ENCODE measurements around the gene DUSP5. TPM values are rescaled to one million over a fixed set of nuclear protein-coding genes. Genes with fewer than 3 reads are reported as not detected.

The DUSP5 gene
- total RNA-seq, 1 experiment from 2014 or later, result 39.7 TPM

DNA sequence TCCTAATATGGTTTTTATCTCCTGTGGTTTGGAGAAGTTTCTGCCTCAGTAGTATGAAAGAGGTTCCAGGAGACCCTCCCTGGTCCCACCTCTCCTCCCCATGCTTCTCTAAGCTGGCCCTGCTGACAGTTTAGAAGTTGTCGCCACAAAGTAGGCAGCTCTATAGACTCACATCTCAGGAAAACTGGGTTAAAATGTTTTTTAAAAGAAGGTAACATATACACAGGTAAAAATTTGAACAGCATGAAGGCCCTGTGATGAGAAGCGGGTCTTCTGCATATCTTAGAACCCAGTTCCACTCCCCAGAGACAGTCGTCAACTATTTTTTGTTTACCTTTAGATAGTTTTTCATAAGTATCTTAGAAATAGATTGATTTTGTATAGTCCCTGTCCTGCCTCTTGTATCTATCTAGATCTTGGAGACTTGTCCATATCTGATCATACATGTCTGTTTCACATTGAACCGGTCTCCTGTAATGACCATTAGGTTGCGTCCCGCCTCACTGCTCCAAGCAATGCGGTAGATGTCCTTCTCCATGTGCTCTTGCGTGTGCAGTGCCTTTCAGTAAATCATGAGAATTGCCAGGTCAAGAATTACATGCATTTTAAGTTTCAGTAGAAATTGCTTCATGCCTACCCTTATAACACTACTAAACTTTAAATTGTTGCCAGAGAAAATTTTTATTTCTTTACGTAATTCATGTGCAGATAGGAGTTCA lies 2.2 kb downstream of the DUSP5 start:
- no peak for DNase-seq (ENCODE audit: low read depth)

DNA sequence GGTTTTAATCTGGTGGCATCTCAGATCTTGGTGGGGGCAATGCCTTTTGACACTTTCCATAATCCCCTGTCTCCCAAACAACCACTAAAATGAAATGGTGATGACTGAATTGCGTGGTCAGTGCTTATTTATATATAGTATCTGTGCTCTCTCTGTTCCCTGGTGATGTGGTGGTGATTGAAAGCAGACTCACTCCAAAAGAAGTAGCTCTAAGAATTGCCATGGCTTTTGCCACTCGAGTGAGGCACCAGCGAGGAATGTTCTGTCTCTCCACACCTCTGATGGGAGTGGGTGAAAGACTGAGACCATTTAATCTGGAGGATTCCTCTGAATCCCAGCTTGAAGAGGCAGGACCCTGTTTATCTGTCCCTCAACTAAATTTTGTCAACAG lies 2.8 kb downstream of the DUSP5 start:
- peak; percentile 86 for DNase-seq (ENCODE audit: low read depth)

DNA sequence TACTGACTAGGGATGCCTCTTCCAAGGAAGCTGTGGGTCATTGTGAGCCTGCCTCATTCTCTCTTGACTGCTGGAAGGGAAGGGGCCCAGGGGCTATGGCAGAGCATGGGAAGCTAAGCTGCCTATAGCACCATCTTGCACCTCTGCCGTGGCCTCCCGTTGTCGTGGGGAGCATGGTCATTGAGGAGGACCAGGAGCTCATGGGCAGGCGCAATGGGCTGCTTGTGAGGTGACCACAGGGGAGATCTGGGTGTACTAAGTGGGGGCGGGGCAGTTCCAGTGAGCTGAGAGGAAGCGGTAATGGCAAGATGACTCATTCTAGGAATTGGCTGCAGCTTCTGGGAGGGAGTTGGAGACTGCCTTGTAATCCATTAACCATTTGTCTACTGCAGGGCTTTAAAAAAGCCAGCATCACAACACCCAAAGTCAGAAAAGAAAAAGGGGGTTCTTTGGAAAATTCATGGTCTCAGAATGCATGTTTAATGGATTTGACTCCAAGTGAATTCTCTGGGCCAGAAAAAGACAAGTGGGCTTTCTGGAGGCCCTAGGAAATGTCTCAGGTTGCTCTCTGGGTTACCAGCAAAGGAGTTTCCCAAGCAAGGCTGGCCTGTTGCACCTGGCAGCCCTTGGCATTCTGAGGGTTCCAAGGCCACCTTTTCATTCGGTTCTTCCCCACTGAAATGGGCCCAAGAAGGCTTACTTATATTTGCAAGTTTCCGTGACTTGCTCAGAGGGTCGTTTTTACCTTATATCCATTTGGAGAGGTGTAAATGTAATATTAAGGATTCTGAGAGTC lies 3.6 kb downstream of the DUSP5 start:
- peak; percentile 97 for DNase-seq (ENCODE audit: low read depth)

DNA sequence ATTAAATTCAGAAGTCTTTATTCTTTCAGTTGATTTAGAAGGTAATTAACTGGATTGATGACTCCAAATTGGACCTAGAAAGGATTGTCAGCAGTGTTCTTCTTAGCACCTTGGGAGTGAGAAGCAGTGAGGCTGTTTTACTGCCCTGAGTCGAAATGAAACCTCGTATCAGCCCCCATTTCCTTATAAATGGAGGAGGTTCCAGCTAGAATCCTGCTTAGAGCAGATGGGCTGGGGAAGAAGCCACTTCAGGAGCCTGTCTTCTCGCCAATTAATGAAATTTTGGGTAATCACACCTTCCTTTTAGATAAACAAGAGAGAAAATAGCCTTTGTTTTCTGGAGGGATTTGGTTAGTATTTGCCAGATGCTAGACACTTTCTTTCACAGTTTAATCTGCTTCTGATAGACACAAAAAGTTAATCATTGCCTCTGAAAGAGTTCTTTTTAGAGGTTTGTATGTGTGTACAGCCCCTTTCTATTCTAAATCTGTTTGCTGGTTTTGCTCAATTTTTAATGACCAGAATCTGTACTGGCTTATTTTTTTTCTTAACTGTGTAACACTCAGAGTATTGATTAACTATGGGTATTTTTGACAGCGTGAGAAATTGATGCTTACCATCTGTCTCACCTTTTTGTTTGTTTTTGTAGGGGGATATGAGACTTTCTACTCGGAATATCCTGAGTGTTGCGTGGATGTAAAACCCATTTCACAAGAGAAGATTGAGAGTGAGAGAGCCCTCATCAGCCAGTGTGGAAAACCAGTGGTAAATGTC lies 4.6 kb downstream of the DUSP5 start:
- DNase-seq (ENCODE audit: low read depth), result no peak

DNA sequence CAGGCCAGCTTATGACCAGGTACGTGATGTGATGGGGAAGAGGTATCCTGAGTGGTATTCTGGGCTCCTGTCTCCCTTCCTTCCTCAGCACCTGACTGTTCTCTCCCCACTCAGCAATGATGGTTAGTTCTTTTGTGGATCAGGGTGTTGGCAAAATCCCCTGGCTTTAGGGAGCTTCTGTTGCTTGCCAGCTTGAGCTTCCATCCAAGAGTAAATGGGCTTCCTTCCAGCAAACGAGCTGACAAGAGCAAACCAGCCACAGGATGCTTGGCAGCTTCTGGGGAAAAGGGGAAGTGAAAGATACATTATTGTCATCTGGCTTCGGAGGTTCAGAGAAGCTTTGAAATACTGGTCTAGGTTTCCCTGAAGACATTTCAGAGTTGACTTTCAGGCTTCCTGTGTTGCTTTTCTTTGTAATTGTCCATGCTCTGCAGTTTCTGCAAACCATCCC lies 5.2 kb downstream of the DUSP5 start:
- peak; percentile 63 for DNase-seq (ENCODE audit: low read depth)

DNA sequence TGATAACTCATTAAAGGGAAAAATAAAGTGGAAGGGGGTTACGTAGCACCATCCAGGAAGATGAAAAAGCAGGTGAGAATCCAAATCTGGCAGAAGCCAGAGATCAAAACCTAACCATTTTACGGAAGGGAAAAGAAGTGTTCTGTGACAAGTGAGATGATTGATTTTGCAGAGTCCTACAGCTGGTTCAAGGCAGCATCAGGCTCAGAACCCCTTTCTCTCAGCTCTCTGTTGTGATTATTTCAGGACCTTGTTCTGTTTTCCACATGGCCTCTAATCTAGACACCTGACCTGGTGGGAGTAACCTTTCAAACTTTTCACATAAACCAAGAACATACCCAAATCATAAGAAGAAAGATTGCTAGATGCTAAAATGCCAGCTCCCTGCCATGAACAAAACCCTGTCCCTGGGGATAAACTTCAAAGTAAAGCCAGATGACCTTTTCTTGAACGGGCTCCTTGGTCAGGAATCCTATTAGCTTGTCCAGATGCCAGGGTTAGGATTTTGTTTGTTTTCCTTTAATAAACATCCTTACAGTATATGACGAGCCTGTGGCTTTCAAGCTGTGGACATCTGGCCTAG lies 5.9 kb downstream of the DUSP5 start:
- DNase-seq (ENCODE audit: low read depth), result no peak

DNA sequence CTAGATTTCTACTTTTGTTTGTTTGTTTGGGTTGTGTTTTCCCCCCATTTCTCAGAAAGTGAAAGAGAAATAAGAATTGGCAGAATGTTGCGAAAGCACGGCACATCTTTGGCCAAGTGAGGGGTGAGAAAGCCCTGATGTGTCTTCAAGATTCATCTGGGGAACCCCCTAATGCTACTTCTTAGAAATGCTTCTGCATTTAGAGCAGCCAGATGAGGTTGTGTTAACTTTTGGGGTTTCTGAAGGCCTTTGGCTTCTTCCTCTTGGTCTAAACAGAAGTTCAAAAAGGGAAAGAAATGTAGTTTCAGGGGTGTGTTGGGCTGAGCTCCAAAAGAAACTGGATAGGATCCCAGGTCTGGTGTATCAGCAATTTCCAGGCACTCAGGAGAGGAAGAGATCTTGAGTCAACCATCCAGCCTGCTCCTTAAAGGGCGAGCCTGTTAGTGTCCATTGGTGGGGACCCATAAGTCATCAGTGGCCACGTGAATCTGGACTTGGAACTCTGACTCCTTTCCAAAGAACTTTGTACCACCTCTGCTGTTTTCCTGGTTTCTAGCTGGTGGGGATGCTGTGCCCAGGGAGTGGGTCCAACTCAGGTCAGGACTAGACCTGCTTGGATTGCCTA lies 6.5 kb downstream of the DUSP5 start:
- DNase-seq (ENCODE audit: low read depth), result peak; percentile 50

DNA sequence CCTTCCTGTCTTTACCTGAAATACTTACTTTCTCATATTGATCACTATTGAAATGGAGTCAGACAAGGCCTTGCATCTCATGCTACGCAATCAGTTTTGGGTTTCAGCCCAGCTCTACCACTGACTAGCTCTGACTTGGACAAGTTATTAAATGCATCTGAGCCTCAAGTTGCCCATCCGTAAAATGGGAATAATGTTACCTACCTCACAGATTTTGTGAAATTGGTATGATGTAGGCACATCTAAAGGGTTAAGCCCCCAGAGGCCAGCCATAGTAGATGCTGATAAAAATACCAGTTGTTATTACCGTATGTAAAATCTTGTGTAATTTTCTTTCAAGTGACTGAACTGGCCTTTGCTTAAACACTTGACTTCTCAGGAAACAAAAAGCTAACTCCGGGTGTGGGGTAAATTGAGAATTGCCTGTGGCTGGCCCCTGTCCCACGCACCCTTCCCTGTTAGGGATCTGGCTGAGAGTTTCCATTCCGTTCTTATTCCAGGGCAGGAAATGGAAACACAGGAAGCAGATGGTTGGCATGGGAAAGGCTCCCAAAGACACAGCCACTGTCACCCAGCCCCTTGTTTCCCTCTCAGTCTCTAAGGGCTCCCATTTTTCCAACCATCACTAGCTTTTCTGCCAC lies 7.5 kb downstream of the DUSP5 start:
- no peak for DNase-seq (ENCODE audit: low read depth)

DNA sequence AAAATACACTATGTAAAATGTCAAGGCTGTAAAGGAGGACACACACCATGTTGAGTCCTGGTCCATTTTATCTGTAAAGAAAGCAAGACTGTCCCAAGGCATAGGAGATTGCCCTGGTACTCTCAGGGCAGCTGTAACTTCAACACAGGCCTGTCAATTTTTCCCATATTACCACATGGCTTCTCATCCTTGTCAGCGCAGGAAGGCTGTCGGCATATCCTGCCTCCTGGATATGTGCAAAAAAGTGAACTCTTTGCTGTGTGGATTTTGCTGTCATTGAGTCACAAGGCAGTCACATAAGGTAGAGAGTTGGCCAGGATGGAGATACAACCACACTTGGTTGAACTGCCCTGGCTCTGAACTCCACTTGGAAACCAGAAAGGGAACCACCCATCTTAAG lies 8.7 kb downstream of the DUSP5 start:
- DNase-seq (ENCODE audit: low read depth), result no peak

DNA sequence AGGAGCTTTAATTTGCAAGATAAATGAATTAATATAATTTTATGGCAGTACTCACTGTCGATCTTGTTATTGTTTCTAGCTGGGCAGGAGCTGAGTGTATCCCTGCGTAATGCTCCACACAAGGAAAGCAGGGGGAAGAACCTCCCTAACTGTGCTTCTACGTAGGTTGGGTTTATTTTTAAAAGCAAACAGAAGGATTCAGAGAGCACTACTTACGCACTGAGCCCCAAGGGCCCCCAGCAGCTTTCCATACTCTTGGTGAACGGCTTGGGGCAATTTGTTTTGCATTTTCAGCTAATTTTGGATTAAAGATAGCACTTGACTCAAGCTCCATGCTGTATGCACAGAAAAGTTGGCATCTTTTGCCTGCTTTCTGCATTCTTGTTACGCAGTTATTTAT lies 9.6 kb downstream of the DUSP5 start:
- no peak for DNase-seq (ENCODE audit: low read depth)

DNA sequence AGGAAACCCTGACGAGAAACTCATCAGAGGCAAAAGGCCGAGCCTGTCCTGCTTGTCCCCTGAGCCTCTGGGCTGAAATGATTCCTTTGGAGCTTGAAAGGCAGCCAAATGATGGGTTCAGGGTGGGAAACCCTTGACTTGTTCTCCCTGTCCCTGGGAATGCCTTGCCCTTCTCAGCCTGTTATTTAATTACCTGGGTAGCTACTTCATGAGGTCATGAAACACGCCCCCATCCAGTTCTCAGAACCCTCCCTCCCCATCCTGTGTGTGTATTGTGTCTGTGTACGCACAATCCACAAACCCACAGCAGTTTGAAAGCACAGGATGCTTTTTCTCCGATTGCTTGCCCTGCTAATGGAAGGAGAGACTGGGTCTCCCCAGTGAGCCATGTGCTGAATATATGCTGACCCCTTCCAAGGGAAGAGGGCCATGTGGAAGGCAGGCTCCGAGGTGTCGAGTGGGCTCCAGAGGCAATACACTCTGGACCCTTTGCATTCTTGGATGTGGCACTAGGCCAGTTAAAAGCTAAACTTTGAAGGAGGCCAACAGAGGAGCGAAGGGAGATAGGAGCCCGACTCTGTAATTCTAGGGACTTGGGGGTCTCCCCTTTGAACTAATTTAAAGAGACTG lies 10.6 kb downstream of the DUSP5 start:
- no peak for DNase-seq (ENCODE audit: low read depth)

DNA sequence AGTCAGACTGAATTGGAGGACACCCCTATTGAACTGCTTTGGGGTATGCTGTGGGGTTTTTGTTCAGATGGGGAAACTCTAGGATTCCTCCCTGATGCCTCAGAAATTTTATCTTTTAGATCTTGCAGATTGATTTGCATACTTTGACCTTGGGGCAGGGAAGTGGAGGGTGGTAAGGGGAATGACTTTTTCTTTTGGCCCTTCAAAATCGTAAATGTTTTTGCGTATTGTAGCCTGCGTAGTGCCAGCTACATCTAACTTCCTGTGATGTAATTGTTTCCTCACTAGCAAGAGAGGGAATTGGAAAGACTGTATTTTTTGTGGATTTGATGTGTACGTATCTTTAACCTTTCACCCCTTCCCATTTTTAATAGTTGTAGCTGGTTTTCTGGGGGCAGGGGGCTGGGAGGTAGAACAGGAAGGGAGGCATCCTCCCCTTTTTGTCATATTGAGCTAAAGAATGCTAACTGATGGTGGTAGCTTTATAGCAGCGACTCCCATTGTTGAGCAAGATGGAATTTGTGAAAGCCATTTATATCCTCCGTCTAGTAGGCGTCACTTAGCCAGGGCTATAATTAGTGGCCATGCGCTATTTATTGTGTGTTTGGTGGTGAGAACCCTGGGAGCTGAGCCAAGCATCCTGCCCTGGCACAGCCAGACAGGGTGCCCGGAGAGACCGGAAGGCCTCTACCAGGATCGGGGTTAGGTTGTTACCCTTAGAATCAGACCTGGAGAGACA lies 11.3 kb downstream of the DUSP5 start:
- no peak for DNase-seq (ENCODE audit: low read depth)

DNA sequence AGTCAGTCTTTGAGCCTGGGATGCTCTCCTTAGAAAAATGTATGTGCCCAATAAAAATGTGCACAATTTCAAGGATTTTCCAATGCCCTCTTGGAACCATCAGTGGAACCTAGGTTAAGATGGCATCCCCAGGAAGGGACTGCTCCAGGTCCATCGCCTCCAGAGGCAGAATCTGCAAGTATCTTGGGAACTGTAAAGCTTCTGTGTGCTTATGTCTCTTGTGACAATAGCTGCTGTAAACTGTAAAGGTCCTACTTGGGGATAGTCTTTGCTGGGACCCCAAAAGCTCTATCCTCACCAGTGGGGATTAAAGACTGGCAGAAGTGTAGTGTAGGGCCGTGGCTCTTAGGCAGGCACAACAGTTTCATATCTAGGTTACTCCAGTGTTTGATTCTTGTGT lies 11.9 kb downstream of the DUSP5 start:
- DNase-seq (ENCODE audit: low read depth), result no peak

DNA sequence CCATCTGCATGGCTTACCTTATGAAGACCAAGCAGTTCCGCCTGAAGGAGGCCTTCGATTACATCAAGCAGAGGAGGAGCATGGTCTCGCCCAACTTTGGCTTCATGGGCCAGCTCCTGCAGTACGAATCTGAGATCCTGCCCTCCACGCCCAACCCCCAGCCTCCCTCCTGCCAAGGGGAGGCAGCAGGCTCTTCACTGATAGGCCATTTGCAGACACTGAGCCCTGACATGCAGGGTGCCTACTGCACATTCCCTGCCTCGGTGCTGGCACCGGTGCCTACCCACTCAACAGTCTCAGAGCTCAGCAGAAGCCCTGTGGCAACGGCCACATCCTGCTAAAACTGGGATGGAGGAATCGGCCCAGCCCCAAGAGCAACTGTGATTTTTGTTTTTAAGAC lies 12.4 kb downstream of the DUSP5 start:
- no peak for DNase-seq (ENCODE audit: low read depth)

DNA sequence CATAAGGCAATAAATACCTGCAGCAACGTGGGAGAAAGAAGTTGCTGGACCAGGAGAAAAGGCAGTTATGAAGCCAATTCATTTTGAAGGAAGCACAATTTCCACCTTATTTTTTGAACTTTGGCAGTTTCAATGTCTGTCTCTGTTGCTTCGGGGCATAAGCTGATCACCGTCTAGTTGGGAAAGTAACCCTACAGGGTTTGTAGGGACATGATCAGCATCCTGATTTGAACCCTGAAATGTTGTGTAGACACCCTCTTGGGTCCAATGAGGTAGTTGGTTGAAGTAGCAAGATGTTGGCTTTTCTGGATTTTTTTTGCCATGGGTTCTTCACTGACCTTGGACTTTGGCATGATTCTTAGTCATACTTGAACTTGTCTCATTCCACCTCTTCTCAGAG lies 13.0 kb downstream of the DUSP5 start:
- no peak for DNase-seq (ENCODE audit: low read depth)

DNA sequence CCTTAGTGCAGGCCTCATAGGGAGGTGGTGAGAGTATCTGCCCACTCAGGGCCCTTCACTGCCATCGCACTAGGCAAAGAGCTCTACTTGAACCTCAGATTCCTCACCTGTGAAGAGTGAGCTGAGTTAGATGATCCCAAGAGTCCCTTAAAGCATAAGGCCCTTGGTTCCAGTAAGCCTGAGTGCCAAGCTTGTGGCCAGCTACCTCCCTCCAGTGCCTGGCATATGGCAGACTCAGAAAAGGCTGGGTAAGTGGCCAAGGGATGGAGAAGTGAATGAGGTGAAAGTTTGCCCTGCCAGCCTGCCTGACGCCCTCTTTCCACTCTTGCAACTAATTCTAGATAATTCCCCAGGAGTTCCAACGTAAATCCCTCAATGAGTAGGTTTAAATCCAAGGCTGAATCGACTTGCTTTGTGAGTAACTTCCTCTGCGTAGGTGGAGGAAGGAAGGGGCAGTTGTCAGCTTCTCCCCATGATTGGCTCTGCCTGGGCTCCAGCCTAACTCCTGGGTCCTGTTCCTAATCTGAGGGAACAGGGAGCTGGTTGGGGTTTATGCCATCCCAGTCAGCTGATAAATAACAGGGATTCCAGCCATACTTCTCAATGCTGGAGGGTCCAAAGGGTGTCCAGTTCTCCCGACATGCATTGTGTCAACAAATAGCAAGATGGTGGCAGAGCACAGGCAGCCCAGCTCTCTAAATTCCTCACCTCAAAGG lies 14.2 kb downstream of the DUSP5 start:
- no peak for DNase-seq (ENCODE audit: low read depth)

DNA sequence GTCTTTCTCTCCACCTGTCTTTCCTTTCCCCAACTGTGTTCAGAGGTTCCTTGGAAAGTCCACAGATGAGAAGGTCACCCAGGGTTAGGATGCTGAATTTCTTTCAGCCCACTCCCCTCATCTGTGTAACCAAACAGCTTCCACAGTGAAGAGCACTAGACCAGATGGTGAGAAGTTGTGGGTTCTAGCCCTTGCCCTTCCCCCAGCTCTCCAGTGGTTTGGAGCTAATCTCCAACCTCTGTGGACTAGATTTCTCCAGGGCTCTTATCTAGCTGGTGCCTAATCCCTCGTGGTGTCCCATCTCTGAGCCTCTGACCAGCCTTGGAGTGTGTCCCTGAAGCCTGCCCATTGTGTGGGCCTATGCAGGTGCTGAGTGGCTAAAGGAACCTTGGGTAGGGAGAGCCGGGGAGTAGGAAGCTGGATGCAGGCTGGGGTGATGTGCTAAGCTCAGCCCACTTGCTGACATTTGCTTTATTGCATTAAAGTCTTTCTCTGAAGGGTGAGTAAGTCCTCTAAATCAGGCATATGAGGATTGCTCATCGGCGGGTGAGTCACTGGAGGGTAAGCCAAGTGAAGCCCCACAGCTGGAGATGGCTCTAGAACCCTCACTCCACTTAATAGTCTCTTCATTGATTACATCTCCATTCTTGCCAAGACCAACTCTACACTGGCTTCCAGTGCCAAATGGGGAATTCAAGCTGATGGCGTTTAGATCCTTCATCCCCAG lies 14.9 kb downstream of the DUSP5 start:
- peak; percentile 93 for DNase-seq (ENCODE audit: low read depth)

DNA sequence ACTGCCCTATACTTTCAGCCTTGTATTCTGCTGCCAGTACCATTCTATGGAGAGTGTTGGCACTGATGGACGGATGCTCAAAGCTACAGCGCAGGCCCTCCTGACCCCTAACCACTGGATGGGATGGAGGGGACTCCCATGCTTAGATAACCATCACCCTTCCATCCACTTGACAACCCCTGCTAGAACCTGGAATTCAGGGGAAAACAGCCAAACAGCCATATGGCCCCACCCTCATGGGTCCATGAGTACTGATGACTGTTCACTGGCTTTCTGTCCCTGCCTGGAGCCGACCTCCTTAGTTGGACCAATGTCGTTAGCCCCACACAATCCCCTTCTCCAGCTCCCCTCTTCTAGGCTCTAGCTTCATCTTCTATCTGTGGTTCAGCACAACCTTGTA lies 16.2 kb downstream of the DUSP5 start:
- DNase-seq (ENCODE audit: low read depth), result no peak
